GM12801 (cell line): ENCODE data around the gene ELK3.

Experiments used
- CTCF ChIP-seq: IDR thresholded peaks from one replicate; pipeline ENCODE4 v1.5.1; 2011; ENCODE audit warnings: control low read depth; ENCODE audit not compliant: insufficient read length; ENCODE audit errors: extremely low read depth

Gene ELK3

DNA sequence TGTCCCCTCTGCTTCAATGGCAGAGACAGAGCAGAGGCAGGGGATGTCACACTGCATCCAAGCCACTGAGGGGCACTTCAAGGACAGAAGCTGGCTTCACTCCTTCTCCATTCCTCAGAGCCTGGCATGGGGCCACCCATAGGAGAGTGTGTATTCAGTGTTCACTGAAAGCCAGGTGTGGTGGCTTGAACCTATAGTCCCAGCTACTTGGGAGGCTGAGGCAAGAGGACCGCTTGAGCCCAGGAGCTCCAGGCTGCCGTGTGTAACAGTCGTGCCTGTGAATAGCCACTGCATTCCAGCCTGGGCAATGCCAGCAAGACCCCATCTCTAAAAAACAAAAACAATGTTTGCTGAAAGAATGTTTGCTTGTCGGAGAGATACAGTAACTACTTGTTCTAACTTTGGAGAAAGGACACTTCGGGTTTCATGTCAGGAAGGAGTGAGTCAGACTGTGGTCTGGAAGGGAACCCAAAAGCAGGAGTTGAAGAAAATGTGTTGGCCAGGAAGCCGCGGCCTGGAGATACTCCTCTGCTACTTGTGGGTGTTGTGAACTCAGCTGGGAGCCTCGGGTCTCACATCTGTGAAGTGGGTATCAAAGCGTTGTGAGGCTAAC lies 43.4 kb downstream of the ELK3 start:
- no peak for TF ChIP-seq CTCF

DNA sequence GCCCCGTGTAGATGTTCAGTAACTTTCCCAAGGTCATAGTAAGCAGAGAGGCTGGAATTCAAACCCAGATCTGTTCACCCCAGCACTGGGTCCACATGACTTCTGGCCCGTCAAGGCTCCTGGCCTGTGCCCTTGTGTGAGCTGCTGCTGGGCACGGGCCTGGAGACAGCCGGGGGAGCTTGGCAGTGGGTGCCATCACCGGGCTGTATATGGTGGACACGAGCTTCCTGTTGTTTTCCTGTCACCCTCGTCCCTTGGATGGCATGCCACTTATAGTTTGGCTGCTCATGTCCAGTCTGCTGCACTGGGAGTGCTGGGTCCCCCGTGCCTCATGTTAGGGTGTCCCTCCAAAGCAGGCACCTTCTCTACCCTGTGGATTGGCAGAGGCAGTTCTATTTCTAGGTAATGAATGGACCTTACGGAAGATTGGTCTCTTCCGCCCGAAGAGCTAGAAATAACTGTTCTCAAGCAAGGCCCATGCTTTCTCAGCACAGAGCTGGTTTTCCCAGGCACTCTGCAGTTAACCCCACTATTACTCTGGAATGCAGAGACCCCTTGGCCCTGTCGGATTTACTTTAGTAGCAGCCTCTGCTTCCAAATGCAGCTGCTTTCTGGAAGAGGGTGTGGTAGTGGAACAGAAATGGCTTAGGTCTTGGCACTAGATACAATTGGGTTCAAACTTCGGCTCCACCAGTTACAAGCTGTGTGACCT lies 44.3 kb downstream of the ELK3 start:
- no peak for TF ChIP-seq CTCF

DNA sequence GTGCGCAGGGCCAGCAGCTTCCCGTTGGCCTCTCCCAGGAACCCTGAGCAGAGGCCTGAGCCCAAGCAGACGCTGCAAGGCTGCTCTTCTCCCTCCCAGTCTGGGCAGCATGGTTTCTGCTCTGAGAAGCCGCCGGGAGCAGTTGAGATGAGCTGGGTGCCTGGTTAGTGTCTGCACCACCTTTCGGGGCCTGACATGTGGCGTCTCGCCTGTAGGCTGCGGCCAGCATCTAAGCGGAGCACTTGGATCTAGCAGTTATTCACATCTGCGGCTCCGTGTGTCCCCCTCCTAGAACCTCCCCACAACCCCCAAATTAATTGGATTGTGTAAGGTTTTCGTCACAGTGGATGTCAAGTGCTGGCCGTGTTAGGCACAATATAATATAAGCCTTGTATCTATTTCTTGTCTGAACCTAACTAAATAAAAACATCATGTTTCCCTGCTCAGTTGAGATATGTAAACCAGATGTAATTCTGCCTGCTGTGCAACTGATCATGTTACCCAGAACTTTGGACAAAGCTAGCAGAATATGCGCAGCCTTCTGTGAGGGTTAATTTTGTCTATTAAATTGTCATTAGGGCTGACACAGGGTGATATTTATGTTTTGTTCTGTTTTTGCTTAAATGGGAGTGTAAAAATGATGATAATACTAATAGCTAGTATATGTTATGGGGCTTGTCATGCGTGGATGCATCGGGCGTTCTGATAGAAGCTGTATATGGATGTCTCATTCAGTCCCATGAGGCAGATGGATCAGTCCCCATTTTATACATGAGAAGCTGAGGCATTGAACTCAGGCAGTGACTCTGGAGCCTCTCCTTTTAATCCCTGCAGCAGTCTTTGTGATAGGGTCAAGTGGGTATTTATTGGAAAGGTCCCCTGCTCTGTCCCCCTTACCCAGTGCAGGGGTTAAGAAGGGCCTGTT lies 45.8 kb downstream of the ELK3 start:
- no peak for TF ChIP-seq CTCF

DNA sequence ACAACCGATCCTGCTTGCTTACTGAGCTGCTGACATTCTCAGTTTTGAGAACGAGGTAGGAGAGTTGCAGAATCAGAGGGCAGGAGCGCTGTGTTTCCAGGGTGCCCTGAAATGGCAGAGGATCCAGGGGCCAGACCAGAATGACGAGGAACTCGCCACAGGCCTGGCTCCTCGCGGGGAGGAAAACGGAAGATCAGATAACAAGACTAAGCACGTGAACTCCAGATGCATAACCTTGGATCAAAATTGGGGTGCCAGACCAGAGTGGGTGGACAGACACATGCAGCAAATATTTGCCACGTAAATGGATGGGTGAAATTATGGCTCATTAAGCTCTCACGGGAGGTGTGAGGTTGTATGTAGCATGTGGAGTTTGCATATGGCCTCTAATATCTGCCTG lies 46.5 kb downstream of the ELK3 start:
- TF ChIP-seq CTCF: no peak

GRCh38 chr12:96241431-96241830 lies 47.3 kb downstream of the ELK3 start:
- no peak for TF ChIP-seq CTCF

- no peak for TF ChIP-seq CTCF
These were observed 47.7 kb downstream of the ELK3 start for GRCh38 chr12:96241846-96242256.

GRCh38 chr12:96242597-96242996 lies 48.4 kb downstream of the ELK3 start:
- TF ChIP-seq CTCF: no peak
